Lower lobe of right lung (tissue), 2 donors: ENCODE results near the gene SUGT1. TPM values are rescaled to one million over a fixed set of nuclear protein-coding genes. Genes with fewer than 3 reads are reported as not detected.
A peak's percentile ranks its signal among the peaks of the same experiment; 100 is the strongest.
"Not testable (repeated sequence)": the region's sequence is repeated elsewhere in the genome, so short reads cannot be mapped to it uniquely, and the experiment has no call there.

Experiments
- ATAC-seq, 2 donors: fragments of 200-7000 bp; cut with Tn5 transposase; one replicate each; pipeline ENCODE4 v1.9.1; 2020 to 2022; ENCODE audit warnings: mild to moderate bottlenecking in 2 of 2, moderate library complexity in 2 of 2
- DNase-seq: peaks from one replicate; pipeline ENCODE4 v3.0.0-alpha.2; 2020
- H3K27ac ChIP-seq: fragments of 200-600 bp; one replicate; pipeline ENCODE4 v1.8.0; 2022
- H3K27me3 ChIP-seq: fragments of 200-600 bp; one replicate; pipeline ENCODE4 v1.8.0; 2022; ENCODE audit warnings: low read depth
- H3K36me3 ChIP-seq: fragments of 200-600 bp; one replicate; pipeline ENCODE4 v1.8.0; 2022; ENCODE audit warnings: mild to moderate bottlenecking
- H3K4me1 ChIP-seq: fragments of 200-600 bp; one replicate; pipeline ENCODE4 v1.8.0; 2022
- H3K4me3 ChIP-seq: fragments of 200-600 bp; one replicate; pipeline ENCODE4 v1.8.0; 2022; ENCODE audit warnings: mild to moderate bottlenecking
- H3K9me3 ChIP-seq: fragments of 200-600 bp; one replicate; pipeline ENCODE4 v1.8.0; 2022
- intact Hi-C: fragments of 100-400 bp; cut with DNase I; formaldehyde crosslinking; loops from one replicate; pipeline ENCODE4 v1.11.0; 2022
- total RNA-seq: library from RNA; stranded (reverse); fragmentation: NEBNext Ultra II Directional; extraction: Animal tissue kit (Norgen Biotek cat#: 25700); gene quantifications from one replicate; pipeline ENCODE4 v1.2.1, GENCODE V29; 2021
- TF ChIP-seq, protein P1 (sequence below): fragments of 200-600 bp; IDR thresholded peaks from one replicate; pipeline ENCODE4 v1.8.0; 2022; ENCODE audit warnings: antibody characterized with exemption, mild to moderate bottlenecking
- donor health status: DM: no; HTN: yes; CAD: no; lungs with severe emphysema.

SUGT1 gene
- total RNA-seq, 1 donor from 2014 or later = 42.3 TPM

DNA sequence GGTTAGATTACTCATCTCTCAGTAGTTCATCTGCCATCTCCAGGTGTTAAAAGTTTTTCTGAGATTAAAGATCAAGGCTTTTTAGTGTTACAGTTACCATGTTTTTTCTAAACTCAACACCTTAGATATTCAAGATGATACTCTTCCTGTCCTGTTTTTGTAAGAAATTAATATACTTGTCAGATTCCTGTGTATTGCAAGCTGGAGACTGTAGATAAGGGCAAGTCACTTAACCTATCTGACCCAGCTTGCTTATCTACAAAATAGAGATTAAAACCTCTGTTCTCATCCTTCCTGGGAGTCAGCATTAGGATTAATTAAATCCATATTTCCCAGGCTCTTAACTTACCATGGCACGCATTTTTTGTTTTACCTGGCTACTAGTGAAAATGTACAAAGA is 25.2 kb downstream of the SUGT1 start:
- Histone ChIP-seq H3K4me3 (no peak overlapping the region), H3K27ac (no peak overlapping the region), H3K36me3 (peaks cover 84% of the 10 kb centered on the region), H3K4me1 (no peaks in the 10 kb centered on the region), H3K27me3 (no peaks in the 10 kb centered on the region), H3K9me3 (no peaks in the 10 kb centered on the region)
- ATAC-seq (no peak), DNase-seq (no peak)
- TF ChIP-seq, protein P1, sequence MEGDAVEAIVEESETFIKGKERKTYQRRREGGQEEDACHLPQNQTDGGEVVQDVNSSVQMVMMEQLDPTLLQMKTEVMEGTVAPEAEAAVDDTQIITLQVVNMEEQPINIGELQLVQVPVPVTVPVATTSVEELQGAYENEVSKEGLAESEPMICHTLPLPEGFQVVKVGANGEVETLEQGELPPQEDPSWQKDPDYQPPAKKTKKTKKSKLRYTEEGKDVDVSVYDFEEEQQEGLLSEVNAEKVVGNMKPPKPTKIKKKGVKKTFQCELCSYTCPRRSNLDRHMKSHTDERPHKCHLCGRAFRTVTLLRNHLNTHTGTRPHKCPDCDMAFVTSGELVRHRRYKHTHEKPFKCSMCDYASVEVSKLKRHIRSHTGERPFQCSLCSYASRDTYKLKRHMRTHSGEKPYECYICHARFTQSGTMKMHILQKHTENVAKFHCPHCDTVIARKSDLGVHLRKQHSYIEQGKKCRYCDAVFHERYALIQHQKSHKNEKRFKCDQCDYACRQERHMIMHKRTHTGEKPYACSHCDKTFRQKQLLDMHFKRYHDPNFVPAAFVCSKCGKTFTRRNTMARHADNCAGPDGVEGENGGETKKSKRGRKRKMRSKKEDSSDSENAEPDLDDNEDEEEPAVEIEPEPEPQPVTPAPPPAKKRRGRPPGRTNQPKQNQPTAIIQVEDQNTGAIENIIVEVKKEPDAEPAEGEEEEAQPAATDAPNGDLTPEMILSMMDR = no peak
- intact Hi-C loops = no loop called here

DNA sequence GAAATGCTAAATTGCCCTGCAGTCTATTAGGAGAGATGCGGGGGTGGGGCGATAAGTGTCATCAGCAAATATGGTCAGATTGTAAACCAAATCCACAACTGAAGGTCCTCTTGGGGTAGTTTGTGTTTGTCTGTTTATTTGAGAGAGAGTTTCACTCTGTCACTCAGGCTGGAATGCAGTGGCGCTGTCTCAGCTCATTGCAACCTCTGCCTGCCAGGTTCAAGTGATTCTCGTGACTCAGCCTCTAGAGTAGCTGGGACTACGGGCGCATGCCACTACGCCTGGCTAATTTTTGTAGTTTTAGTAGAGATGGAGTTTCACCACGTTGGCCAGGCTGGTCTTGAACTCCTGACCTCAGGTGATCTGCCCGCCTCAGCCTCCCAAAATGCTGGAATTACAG is 33.2 kb downstream of the SUGT1 start:
- H3K4me1 ChIP-seq, H3K4me3 ChIP-seq, intact Hi-C loops, H3K27me3 ChIP-seq, H3K9me3 ChIP-seq, ATAC-seq, H3K27ac ChIP-seq, DNase-seq: not testable (repeated sequence)
- peaks cover 84% of the 10 kb centered on the region for H3K36me3 ChIP-seq

DNA sequence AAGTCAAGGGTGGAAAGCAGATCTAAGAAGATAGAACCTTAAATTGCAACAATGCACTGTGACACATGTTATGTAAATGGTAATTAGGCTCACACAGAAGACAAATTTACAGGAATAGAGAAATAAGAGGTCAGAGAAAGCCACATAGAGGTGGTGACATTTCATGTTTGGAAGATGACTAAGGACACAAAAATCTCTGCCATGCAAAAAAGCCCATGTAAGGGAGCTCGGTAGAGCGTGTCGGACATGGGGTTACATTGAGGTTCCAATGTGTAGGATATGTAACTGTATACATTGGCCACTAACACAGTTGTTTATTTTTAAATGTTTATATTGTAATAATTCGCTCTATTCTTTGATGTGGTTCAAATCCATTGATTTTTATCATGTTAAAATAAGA is 33.7 kb downstream of the SUGT1 start:
- peaks cover 82% of the 10 kb centered on the region for H3K36me3 ChIP-seq
- no peak overlapping the region for H3K4me3 ChIP-seq
- H3K27ac ChIP-seq = no peak overlapping the region
- ATAC-seq = no peak
- intact Hi-C loops = no loop called here
- no peaks in the 10 kb centered on the region for H3K4me1 ChIP-seq
- H3K27me3 ChIP-seq = no peaks in the 10 kb centered on the region
- TF ChIP-seq, protein P1 = no peak
- DNase-seq = no peak
- no peaks in the 10 kb centered on the region for H3K9me3 ChIP-seq

DNA sequence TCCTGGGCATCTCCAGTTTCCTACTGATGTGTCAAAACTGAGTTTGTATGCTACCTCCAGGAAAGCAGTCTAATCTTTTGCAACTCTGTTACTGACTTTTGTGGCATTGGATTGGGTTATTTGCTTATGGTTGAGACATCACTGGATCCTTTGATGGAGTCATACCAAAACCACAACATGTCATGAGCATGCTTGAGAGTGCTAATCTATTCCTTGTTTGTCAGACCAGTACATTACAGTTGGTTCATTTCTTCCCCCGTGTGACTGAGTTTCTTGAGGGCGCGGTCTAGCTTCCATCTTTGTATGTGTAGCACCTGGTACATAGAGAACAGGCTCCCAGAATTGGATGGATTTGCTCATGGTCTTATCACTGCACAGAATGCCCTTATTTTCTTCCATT is 43.2 kb downstream of the SUGT1 start:
- ATAC-seq (peak in 1 of 2 donors; percentile 25), DNase-seq (no peak)
- H3K9me3 ChIP-seq = no peaks in the 10 kb centered on the region
- H3K4me1 ChIP-seq = no peaks in the 10 kb centered on the region
- peaks cover 31% of the 10 kb centered on the region for H3K36me3 ChIP-seq
- no peaks in the 10 kb centered on the region for H3K27me3 ChIP-seq
- H3K27ac ChIP-seq = no peak overlapping the region
- no peak overlapping the region for H3K4me3 ChIP-seq
- TF ChIP-seq, protein P1 = no peak
- intact Hi-C loops = no loop called here

DNA sequence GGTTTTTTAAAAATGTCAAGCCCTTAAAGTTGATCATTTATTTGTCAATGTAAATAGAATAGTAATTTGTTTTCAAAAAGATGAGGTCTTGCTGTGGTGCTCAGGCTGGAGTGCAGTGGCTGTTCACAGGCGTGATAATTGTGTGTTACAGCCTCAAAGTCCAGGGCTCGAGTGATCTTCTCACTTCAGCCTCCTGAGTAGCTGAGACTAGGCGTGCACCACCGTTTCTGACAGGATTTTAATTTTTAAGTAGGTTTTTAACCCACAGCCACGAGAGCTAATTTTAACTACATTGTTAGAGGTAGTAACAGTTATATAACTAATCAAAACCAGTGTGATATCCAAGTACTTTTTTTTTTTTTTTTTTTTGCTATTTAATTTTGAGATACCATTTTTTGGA is 43.9 kb downstream of the SUGT1 start:
- Histone ChIP-seq H3K27ac (no peak overlapping the region), H3K9me3 (no peaks in the 10 kb centered on the region), H3K4me3 (no peak overlapping the region), H3K27me3 (no peaks in the 10 kb centered on the region), H3K4me1 (no peaks in the 10 kb centered on the region), H3K36me3 (peaks cover 26% of the 10 kb centered on the region)
- DNase-seq (no peak), ATAC-seq (no peak)
- TF ChIP-seq, protein P1 = no peak
- intact Hi-C loops = no loop called here

DNA sequence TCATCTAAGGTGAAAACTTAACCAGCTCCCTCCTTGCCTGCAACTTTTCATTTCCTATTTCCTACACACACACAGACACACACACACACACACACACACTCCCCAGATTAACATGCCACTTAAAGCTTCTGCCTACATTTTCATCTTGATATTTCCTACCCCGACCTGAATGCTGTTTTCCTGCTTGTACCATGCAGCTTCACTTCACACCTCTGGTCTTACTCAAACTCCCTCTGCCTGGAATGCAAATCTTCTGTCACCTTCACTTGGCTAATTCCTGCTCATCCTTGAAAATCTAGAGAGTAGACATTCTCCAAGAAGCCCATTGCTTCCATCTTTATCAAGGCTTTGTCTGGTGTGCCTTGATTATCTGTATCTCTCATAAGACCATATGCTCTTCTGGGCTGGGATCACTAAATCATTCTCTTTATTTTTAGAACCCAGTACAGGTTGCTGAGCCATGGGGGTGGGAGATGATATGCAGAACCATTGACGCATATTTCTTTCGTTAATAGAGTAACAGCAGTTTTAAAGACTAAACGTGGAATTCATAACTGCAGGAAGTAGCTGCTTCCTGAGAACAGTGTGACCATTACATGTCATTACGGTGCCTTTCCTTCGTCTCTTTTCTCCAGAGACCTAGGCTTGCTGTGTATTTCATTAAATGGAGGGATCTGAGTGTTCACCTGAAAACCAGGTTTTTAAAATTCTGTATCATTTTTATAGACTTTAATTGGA is 49.3 kb downstream of the SUGT1 start:
- ATAC-seq = no peak
- H3K9me3 ChIP-seq = no peaks in the 10 kb centered on the region
- TF ChIP-seq, protein P1 = no peak
- peaks cover 22% of the 10 kb centered on the region for H3K36me3 ChIP-seq
- intact Hi-C loops = no loop called here
- H3K27ac ChIP-seq = no peak overlapping the region
- H3K4me1 ChIP-seq = no peaks in the 10 kb centered on the region
- DNase-seq = no peak
- H3K4me3 ChIP-seq = no peak overlapping the region
- H3K27me3 ChIP-seq = no peaks in the 10 kb centered on the region
